Astrocyte (in vitro differentiated cells and primary cell): Measurements from ENCODE around the gene TMEM192.

Source experiments
- EZH2 ChIP-seq: IDR thresholded peaks from 2 replicates; pipeline ENCODE4 v1.6.1; 2012; ENCODE audit warnings: mild to moderate bottlenecking, low read length, inconsistent platforms; ENCODE audit not compliant: insufficient read depth
- TF ChIP-seq, protein P1 (sequence below): IDR thresholded peaks from 2 replicates; pipeline ENCODE4 v1.5.1; 2011; ENCODE audit warnings: low read depth, mild to moderate bottlenecking, inconsistent platforms, low read length, moderate library complexity; ENCODE audit not compliant: insufficient read depth

DNA sequence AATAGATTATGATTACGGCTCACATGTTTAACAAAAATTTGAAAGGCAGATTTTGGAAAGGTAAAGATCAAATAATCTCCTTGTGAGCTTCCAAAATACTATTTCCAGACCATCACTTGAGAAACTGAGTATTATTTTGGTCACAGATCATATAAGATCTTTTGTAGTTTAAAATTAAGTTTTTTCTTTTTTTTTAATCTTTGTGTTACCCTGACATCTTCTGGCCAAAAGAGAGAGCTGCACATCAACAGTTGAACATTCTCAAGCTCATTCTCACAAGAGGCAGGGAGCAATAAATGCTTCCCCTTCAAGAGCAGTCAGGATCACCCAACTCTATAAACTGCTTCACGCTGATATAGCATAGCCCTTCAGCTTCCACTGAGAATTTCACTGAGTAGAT is 15.9 kb downstream of the TMEM192 start:
- TF ChIP-seq, protein P1, sequence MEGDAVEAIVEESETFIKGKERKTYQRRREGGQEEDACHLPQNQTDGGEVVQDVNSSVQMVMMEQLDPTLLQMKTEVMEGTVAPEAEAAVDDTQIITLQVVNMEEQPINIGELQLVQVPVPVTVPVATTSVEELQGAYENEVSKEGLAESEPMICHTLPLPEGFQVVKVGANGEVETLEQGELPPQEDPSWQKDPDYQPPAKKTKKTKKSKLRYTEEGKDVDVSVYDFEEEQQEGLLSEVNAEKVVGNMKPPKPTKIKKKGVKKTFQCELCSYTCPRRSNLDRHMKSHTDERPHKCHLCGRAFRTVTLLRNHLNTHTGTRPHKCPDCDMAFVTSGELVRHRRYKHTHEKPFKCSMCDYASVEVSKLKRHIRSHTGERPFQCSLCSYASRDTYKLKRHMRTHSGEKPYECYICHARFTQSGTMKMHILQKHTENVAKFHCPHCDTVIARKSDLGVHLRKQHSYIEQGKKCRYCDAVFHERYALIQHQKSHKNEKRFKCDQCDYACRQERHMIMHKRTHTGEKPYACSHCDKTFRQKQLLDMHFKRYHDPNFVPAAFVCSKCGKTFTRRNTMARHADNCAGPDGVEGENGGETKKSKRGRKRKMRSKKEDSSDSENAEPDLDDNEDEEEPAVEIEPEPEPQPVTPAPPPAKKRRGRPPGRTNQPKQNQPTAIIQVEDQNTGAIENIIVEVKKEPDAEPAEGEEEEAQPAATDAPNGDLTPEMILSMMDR, result peak; percentile 62
- no peak for TF ChIP-seq EZH2
